Chondrocyte (in vitro differentiated cells): Measurements from ENCODE around the gene LACRT. TPM values are rescaled to one million over a fixed set of nuclear protein-coding genes. Genes with fewer than 3 reads are reported as not detected.

Source experiments
- DNase-seq: peaks from one replicate; pipeline ENCODE4 v3.0.0; 2021; ENCODE audit warnings: mixed read lengths, low spot score
- H3K27ac Mint-ChIP-seq: one replicate; pipeline ENCODE4 v1.8.0; 2021; ENCODE audit warnings: mild to moderate bottlenecking, moderate library complexity, mixed read lengths; ENCODE audit not compliant: unreplicated experiment
- H3K27me3 Mint-ChIP-seq: 2 replicates; pipeline ENCODE4 v1.8.0; 2021; ENCODE audit warnings: low read depth, mixed read lengths
- H3K36me3 Mint-ChIP-seq: 2 replicates; pipeline ENCODE4 v1.8.0; 2021; ENCODE audit warnings: low read depth, mixed read lengths
- H3K4me1 Mint-ChIP-seq: 2 replicates; pipeline ENCODE4 v1.8.0; 2021; ENCODE audit warnings: low read depth, mild to moderate bottlenecking, mixed read lengths
- H3K4me3 Mint-ChIP-seq: one replicate; pipeline ENCODE4 v1.8.0; 2021; ENCODE audit warnings: mild to moderate bottlenecking, moderate library complexity, mixed read lengths; ENCODE audit not compliant: unreplicated experiment
- H3K9me3 Mint-ChIP-seq: 2 replicates; pipeline ENCODE4 v1.8.0; 2021; ENCODE audit warnings: low read depth, mixed read lengths
- CTCF ChIP-seq: fragments of 200-600 bp; sonication (generic); IDR thresholded peaks from 2 replicates; pipeline ENCODE4 v1.5.0; 2021; ENCODE audit warnings: antibody characterized with exemption, mild to moderate bottlenecking, moderate library complexity
- total RNA-seq: library from RNA; stranded (reverse); gene quantifications from 3 replicates; pipeline ENCODE4 v1.2.1, GENCODE V29; 2021

LACRT gene
- total RNA-seq, 1 donor from 2014 or later = not detected

GRCh38 chr12:54650889-54651288 is 16.2 kb upstream of the LACRT start:
- no peak for TF ChIP-seq CTCF
- Mint-ChIP-seq H3K4me1 (no peaks in the 10 kb centered on the region), H3K4me3 (no peak overlapping the region), H3K27ac (no peak overlapping the region), H3K36me3 (no peaks in the 10 kb centered on the region), H3K9me3 (no peaks in the 10 kb centered on the region), H3K27me3 (peaks cover 22% of the 10 kb centered on the region)
- DNase-seq = no peak

- peaks cover 22% of the 10 kb centered on the region for H3K27me3 Mint-ChIP-seq
These were observed 15.7 kb upstream of the LACRT start for GRCh38 chr12:54650409-54650808.

GRCh38 chr12:54649825-54650224 is 15.1 kb upstream of the LACRT start:
- Mint-ChIP-seq H3K27me3 (peaks cover 24% of the 10 kb centered on the region), H3K36me3 (no peaks in the 10 kb centered on the region), H3K27ac (no peak overlapping the region), H3K4me1 (no peaks in the 10 kb centered on the region), H3K9me3 (no peaks in the 10 kb centered on the region), H3K4me3 (no peak overlapping the region)
- TF ChIP-seq CTCF = no peak
- no peak for DNase-seq

More at GRCh38 chr12:54650409-54650808, 15.7 kb upstream of the LACRT start:
- Mint-ChIP-seq H3K9me3 (no peaks in the 10 kb centered on the region), H3K4me3 (no peak overlapping the region), H3K4me1 (no peaks in the 10 kb centered on the region), H3K36me3 (no peaks in the 10 kb centered on the region), H3K27ac (no peak overlapping the region)
- DNase-seq = no peak
- no peak for TF ChIP-seq CTCF

GRCh38 chr12:54648265-54648664 is 13.6 kb upstream of the LACRT start, which contains the start of gene DCD:
DCD (minus strand) TSS chr12:54648365; CDS start chr12:54648303, 62 bp downstream.
- Mint-ChIP-seq H3K27ac (no peak within 1 kb of the TSS), H3K27me3 (peaks cover 29% of the 10 kb centered on the region), H3K4me3 (no peak within 1 kb of the TSS), H3K36me3 (no peaks in the 10 kb centered on the region), H3K9me3 (no peaks in the 10 kb centered on the region), H3K4me1 (no peaks in the 10 kb centered on the region)
- no peak for TF ChIP-seq CTCF
- DNase-seq = no peak

- H3K27me3 Mint-ChIP-seq = peaks cover 20% of the 10 kb centered on the region
- H3K9me3 Mint-ChIP-seq = no peaks in the 10 kb centered on the region
- no peaks in the 10 kb centered on the region for H3K4me1 Mint-ChIP-seq
- H3K4me3 Mint-ChIP-seq = no peak overlapping the region
- DNase-seq = no peak
- H3K27ac Mint-ChIP-seq = no peak overlapping the region
- no peaks in the 10 kb centered on the region for H3K36me3 Mint-ChIP-seq
- no peak for TF ChIP-seq CTCF
These were observed 6.9 kb upstream of the LACRT start for GRCh38 chr12:54641554-54641953.
